ENCODE data around the gene CATSPERE. TPM values are rescaled to one million over a fixed set of nuclear protein-coding genes. Genes with fewer than 3 reads are reported as not detected.

Gene CATSPERE
- total and polyA plus RNA-seq, 2 of the 8 experiments (the other 6 are each of a cell fraction or from before 2014, with no cell fraction given), result 0.05 to 0.45 TPM

- Histone ChIP-seq H3K27ac (ENCODE audit: low read depth, low read length) (no peak overlapping the region), H4K20me1 (replicated peaks in 1 of 2; ENCODE audit: control insufficient read depth in 1 of 2, insufficient read depth in 2 of 2, low read length in 2 of 2) (peaks cover 0 to 3% of the 10 kb centered on the region in 2 experiments), H3K9ac (replicated peaks in 1 of 4; ENCODE audit: extremely low read depth in 1 of 4, low read depth in 3 of 4, low read length in 3 of 4) (no peak overlapping the region), H2AK5ac (ENCODE audit: low read depth, low read length) (no peak overlapping the region), H3K23me2 (ENCODE audit: low read depth, low read length) (no peaks in the 10 kb centered on the region), H4K5ac (ENCODE audit: insufficient read length, low read depth, low read length) (no peak overlapping the region), H3K23ac (ENCODE audit: insufficient read length) (no peak overlapping the region), H4K8ac (ENCODE audit: extremely low read depth, insufficient read depth, low read length) (no peak overlapping the region), H2BK120ac (replicated peaks; ENCODE audit: low read depth, low read length) (no peak overlapping the region), H3K79me1 (ENCODE audit: low read depth, low read length) (no peaks in the 10 kb centered on the region), H3K4me3 (ENCODE audit: extremely low read depth in 1 of 4, insufficient read depth in 2 of 4, low read depth in 3 of 4, low read length in 4 of 4) (no peak overlapping the region), H2BK20ac (ENCODE audit: low read length) (no peak overlapping the region), H2BK12ac (ENCODE audit: low read depth, low read length) (no peak overlapping the region), H3K4ac (replicated peaks; ENCODE audit: insufficient read length, low read depth, low read length) (no peak overlapping the region), H3K9me3 (ENCODE audit: insufficient read depth in 2 of 2, low read depth in 1 of 2, low read length in 1 of 2) (no peaks in the 10 kb centered on the region), H3K18ac (ENCODE audit: extremely low read depth, low read length) (no peak overlapping the region), H3K4me1 (replicated peaks in 1 of 4; ENCODE audit: control insufficient read depth in 3 of 4, insufficient read depth in 4 of 4, low read length in 3 of 4) (peaks cover 0 to 3% (median 2%) of the 10 kb centered on the region in 4 experiments; a peak in 2 of 7 replicates), H3K14ac (ENCODE audit: insufficient read length) (no peak overlapping the region), H3K56ac (replicated peaks; ENCODE audit: insufficient read length, low read depth, low read length) (no peak overlapping the region), H2BK5ac (ENCODE audit: low read depth, low read length) (no peak overlapping the region), H3K36me3 (ENCODE audit: control insufficient read depth in 2 of 4, insufficient read depth in 4 of 4, low read length in 3 of 4) (no peaks in the 10 kb centered on the region), H2AFZ (ENCODE audit: low read length) (no peak overlapping the region), H3K79me2 (ENCODE audit: control insufficient read depth in 1 of 2, insufficient read depth in 2 of 2, low read length in 2 of 2) (no peaks in the 10 kb centered on the region), H2BK15ac (ENCODE audit: low read length) (no peak overlapping the region), H3K27me3 (replicated peaks in 1 of 4; ENCODE audit: control insufficient read depth in 3 of 4, extremely low read depth in 1 of 4, insufficient read depth in 3 of 4, low read length in 3 of 4) (no peaks in the 10 kb centered on the region), H4K91ac (replicated peaks; ENCODE audit: insufficient read length, low read length) (no peak overlapping the region), H3K4me2 (ENCODE audit: insufficient read depth in 1 of 2, low read depth in 2 of 2, low read length in 2 of 2) (no peak overlapping the region)
- TF ChIP-seq JUN (IDR thresholded peaks at IDR 0.05; ENCODE audit: low read depth, low read length) (no peak), HDAC6 (IDR thresholded peaks at IDR 0.05; ENCODE audit: low read depth, low read length) (no peak), TAF1 (IDR thresholded peaks at IDR 0.05; ENCODE audit: low read depth, low read length) (no peak), ZNF274 (IDR thresholded peaks at IDR 0.05; ENCODE audit: borderline replicate concordance, extremely low read depth, low read length) (no peak), SP1 (IDR thresholded peaks at IDR 0.05; ENCODE audit: low read depth, low read length) (no peak), SP2 (IDR thresholded peaks at IDR 0.05; ENCODE audit: low read length) (no peak), PHF8 (conservative IDR thresholded peaks at IDR 0.05; ENCODE audit: low read depth, low read length) (no peak), BACH1 (IDR thresholded peaks at IDR 0.05; ENCODE audit: low read length) (no peak), EP300 (IDR thresholded peaks at IDR 0.05; ENCODE audit: borderline replicate concordance in 1 of 2, low read depth in 2 of 2, low read length in 2 of 2) (no peak), KDM1A (IDR thresholded peaks at IDR 0.05; ENCODE audit: borderline replicate concordance, low read length) (no peak), BRCA1 (IDR thresholded peaks at IDR 0.05; ENCODE audit: low read depth, low read length) (no peak)
- TF ChIP-seq, protein P1, sequence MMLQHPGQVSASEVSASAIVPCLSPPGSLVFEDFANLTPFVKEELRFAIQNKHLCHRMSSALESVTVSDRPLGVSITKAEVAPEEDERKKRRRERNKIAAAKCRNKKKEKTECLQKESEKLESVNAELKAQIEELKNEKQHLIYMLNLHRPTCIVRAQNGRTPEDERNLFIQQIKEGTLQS (IDR thresholded peaks at IDR 0.05; ENCODE audit: insufficient read depth, low read depth, low read length), result no peak
- no peak for DNase-seq (ENCODE audit: low read depth in 1 of 2, low spot score in 2 of 2)
- FAIRE-seq, result no peak
- ChIA-PET POLR2A (ENCODE audit: partially characterized antibody) (no interaction called here), CTCF (ENCODE audit: partially characterized antibody) (interaction anchor here (1.5 to 5.4 kb wide), 4 partner anchors 13 to 30 kb away, joined by 3 to 50 read pairs (median 7); no protein-coding TSS in a partner anchor)
- WGBS, 2 experiments (ENCODE audit: extremely low coverage in 1 of 2, insufficient coverage in 1 of 2, insufficient read length in 1 of 2, insufficient replicate concordance in 2 of 2, low coverage in 1 of 2, low lambda C conversion rate in 2 of 2, missing lambda C conversion rate in 1 of 2), result 93% methylated on average over 6 of the region's 6 CpGs; no CpG with 5 or more reads in 1 of the 2 experiments
Measured at GRCh38 chr1:244634546-244634945, 173.5 kb downstream of the CATSPERE start.
